Cerebellar nuclear complex (tissue), 1 donor: Measurements from ENCODE around the gene LRCH4.

Experiments used
- DNase-seq, 2 experiments: peaks; one replicate each; lab custom pipeline; 2025; lab: John Stamatoyannopoulos, UW

Gene LRCH4

GRCh38 chr7:100582041-100582579 is 3.8 kb downstream of the LRCH4 start:
- no peak for DNase-seq

GRCh38 chr7:100580466-100581283 is 5.3 kb downstream of the LRCH4 start:
- DNase-seq = no peak

GRCh38 chr7:100578246-100579183 is 7.4 kb downstream of the LRCH4 start:
- DNase-seq = no peak

- no peak for DNase-seq
These were observed 8.4 kb downstream of the LRCH4 start for GRCh38 chr7:100577507-100577906.

- no peak for DNase-seq
These were observed 8.8 kb downstream of the LRCH4 start for GRCh38 chr7:100577103-100577502.

GRCh38 chr7:100576384-100576993 is 9.4 kb downstream of the LRCH4 start:
- no peak for DNase-seq

- no peak for DNase-seq
These were observed 10.1 kb downstream of the LRCH4 start for GRCh38 chr7:100575746-100576383.

GRCh38 chr7:100575206-100575631 is 10.7 kb downstream of the LRCH4 start:
- DNase-seq = no peak

- no peak for DNase-seq
These were observed 11.3 kb downstream of the LRCH4 start for GRCh38 chr7:100574362-100575205.

- DNase-seq = no peak
These were observed 12.1 kb downstream of the LRCH4 start, which contains the start of gene SAP25 for GRCh38 chr7:100573691-100574361. SAP25 (minus strand) TSS chr7:100573900; CDS start chr7:100573742, 158 bp downstream.

- no peak for DNase-seq
These were observed 12.8 kb downstream of the LRCH4 start for GRCh38 chr7:100572949-100573675.

- DNase-seq = no peak
These were observed 13.5 kb downstream of the LRCH4 start for GRCh38 chr7:100572281-100572948.

- no peak for DNase-seq
These were observed 14.2 kb downstream of the LRCH4 start for GRCh38 chr7:100571829-100572116.

GRCh38 chr7:100570954-100571828 is 14.7 kb downstream of the LRCH4 start:
- no peak for DNase-seq

GRCh38 chr7:100568896-100569844 is 16.8 kb downstream of the LRCH4 start:
- DNase-seq = no peak

- DNase-seq = no peak
These were observed 17.6 kb downstream of the LRCH4 start for GRCh38 chr7:100568176-100568895.
